DND-41 (cell line): ENCODE data around the gene AP1AR.

ENCODE experiments used
- ATAC-seq: fragments of 200-7000 bp; cut with Tn5 transposase; 3 replicates; pipeline ENCODE4 v1.9.1; 2021; ENCODE audit warnings: low read depth; ENCODE audit not compliant: insufficient read depth
- DNase-seq: peaks from one replicate; pipeline ENCODE4 v3.0.0-alpha.2; 2020
- H2AFZ ChIP-seq: 2 replicates; pipeline ENCODE4 v1.6.0; 2012; ENCODE audit warnings: low read depth, low read length
- H3K27ac ChIP-seq: 2 replicates; pipeline ENCODE4 v1.5.1; 2012; ENCODE audit warnings: low read length, inconsistent platforms
- H3K27me3 ChIP-seq: fragments of 200-600 bp; sonication (generic); 2 replicates; pipeline ENCODE4 v1.6.0; 2012; ENCODE audit warnings: low read length, mild to moderate bottlenecking, inconsistent platforms; ENCODE audit not compliant: insufficient read depth, poor library complexity
- H3K36me3 ChIP-seq: 2 replicates; pipeline ENCODE4 v1.5.1; 2012; ENCODE audit warnings: low read length, inconsistent platforms; ENCODE audit not compliant: insufficient read depth
- H3K4me1 ChIP-seq: 2 replicates; pipeline ENCODE4 v1.5.1; 2012; ENCODE audit warnings: mild to moderate bottlenecking, low read length; ENCODE audit not compliant: insufficient read depth
- H3K4me2 ChIP-seq: 2 replicates; pipeline ENCODE4 v1.6.0; 2012; ENCODE audit warnings: mild to moderate bottlenecking, moderate library complexity, low read length, inconsistent platforms; ENCODE audit not compliant: insufficient read depth
- H3K4me3 ChIP-seq, 2 experiments: fragments of 200-600 bp in 1 of 2; shearing (Covaris generic) in 1 of 2; 2 replicates each; pipeline ENCODE4 v1.5.1; 2012 to 2016; ENCODE audit warnings: inconsistent platforms in 2 of 2, low read length in 2 of 2, mild to moderate bottlenecking in 2 of 2, low read depth in 1 of 2, moderate library complexity in 1 of 2
- H3K79me2 ChIP-seq: 2 replicates; pipeline ENCODE4 v1.6.0; 2012; ENCODE audit warnings: low read length, inconsistent platforms; ENCODE audit not compliant: insufficient read depth
- H3K9ac ChIP-seq: 2 replicates; pipeline ENCODE4 v1.6.0; 2012; ENCODE audit warnings: low read depth, mild to moderate bottlenecking, inconsistent platforms, low read length, moderate library complexity
- H3K9me3 ChIP-seq: 2 replicates; pipeline ENCODE4 v1.5.1; 2012; ENCODE audit warnings: low read length, moderate library complexity, mild to moderate bottlenecking, inconsistent platforms; ENCODE audit not compliant: insufficient read depth, severe bottlenecking
- H4K20me1 ChIP-seq: 2 replicates; pipeline ENCODE4 v1.6.0; 2012; ENCODE audit warnings: low read length; ENCODE audit not compliant: insufficient read depth
- EZH2 ChIP-seq: IDR thresholded peaks from 3 replicates; pipeline ENCODE4 v1.6.1; 2012; ENCODE audit warnings: borderline replicate concordance, low read depth, mild to moderate bottlenecking, moderate library complexity, low read length, inconsistent platforms; ENCODE audit not compliant: severe bottlenecking
- TF ChIP-seq, protein P1 (sequence below): IDR thresholded peaks from 2 replicates; pipeline ENCODE4 v1.5.1; 2012; ENCODE audit warnings: borderline replicate concordance, low read length, moderate library complexity, mild to moderate bottlenecking; ENCODE audit not compliant: poor library complexity, severe bottlenecking; ENCODE audit errors: extremely low read depth

Gene AP1AR

GRCh38 chr4:112231779-112232713 is at the start of gene AP1AR:
AP1AR (plus strand) TSS chr4:112231787; CDS start chr4:112232092, 305 bp downstream.
- H3K27ac ChIP-seq: peak within 1 kb of the TSS; percentile 97
- H3K79me2 ChIP-seq: peaks cover 60% of the 10 kb centered on the region
- peak; percentile 77 for DNase-seq
- H3K4me3 ChIP-seq: peak within 1 kb of the TSS; percentile 48 to 76
- H3K27me3 ChIP-seq: no peaks in the 10 kb centered on the region
- H3K4me1 ChIP-seq: peaks cover 40% of the 10 kb centered on the region
- H3K4me2 ChIP-seq: peak within 1 kb of the TSS; percentile 92
- H3K9ac ChIP-seq: peak within 1 kb of the TSS; percentile 77
- peak within 1 kb of the TSS; percentile 94 for H2AFZ ChIP-seq
- ATAC-seq: peak; percentile 63
- H3K9me3 ChIP-seq: no peaks in the 10 kb centered on the region
- no peaks in the 10 kb centered on the region; the same call in 1 of the 2 replicates for H3K36me3 ChIP-seq
- no peak for TF ChIP-seq EZH2
- TF ChIP-seq, protein P1, sequence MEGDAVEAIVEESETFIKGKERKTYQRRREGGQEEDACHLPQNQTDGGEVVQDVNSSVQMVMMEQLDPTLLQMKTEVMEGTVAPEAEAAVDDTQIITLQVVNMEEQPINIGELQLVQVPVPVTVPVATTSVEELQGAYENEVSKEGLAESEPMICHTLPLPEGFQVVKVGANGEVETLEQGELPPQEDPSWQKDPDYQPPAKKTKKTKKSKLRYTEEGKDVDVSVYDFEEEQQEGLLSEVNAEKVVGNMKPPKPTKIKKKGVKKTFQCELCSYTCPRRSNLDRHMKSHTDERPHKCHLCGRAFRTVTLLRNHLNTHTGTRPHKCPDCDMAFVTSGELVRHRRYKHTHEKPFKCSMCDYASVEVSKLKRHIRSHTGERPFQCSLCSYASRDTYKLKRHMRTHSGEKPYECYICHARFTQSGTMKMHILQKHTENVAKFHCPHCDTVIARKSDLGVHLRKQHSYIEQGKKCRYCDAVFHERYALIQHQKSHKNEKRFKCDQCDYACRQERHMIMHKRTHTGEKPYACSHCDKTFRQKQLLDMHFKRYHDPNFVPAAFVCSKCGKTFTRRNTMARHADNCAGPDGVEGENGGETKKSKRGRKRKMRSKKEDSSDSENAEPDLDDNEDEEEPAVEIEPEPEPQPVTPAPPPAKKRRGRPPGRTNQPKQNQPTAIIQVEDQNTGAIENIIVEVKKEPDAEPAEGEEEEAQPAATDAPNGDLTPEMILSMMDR: peak; percentile 40
- 0 out of 2 replicates have a peak, but pooled peaks cover 2% of the 10 kb centered on the region for H4K20me1 ChIP-seq

- Histone ChIP-seq H3K9me3 (no peaks in the 10 kb centered on the region), H4K20me1 (no peaks in the 10 kb centered on the region), H3K27ac (no peak overlapping the region), H3K4me1 (peaks cover 15% of the 10 kb centered on the region; the same call in 1 of the 2 replicates), H3K79me2 (no peaks in the 10 kb centered on the region), H3K4me3 (no peak overlapping the region), H3K36me3 (no peaks in the 10 kb centered on the region), H3K27me3 (no peaks in the 10 kb centered on the region), H3K9ac (no peak overlapping the region), H2AFZ (no peak overlapping the region), H3K4me2 (no peak overlapping the region)
- ATAC-seq (no peak), DNase-seq (no peak)
- TF ChIP-seq, protein P1: no peak
- no peak for TF ChIP-seq EZH2
Observed at GRCh38 chr4:112182604-112183003, 49.0 kb upstream of the AP1AR start.

GRCh38 chr4:112183252-112183651 is 48.3 kb upstream of the AP1AR start:
- no peaks in the 10 kb centered on the region for H3K27me3 ChIP-seq
- H4K20me1 ChIP-seq: no peaks in the 10 kb centered on the region
- H3K36me3 ChIP-seq: no peaks in the 10 kb centered on the region
- peaks cover 15% of the 10 kb centered on the region; the same call in 1 of the 2 replicates for H3K4me1 ChIP-seq
- DNase-seq (peak; percentile 46), ATAC-seq (peak; percentile 82)
- no peaks in the 10 kb centered on the region for H3K9me3 ChIP-seq
- H3K4me2 ChIP-seq: no peak overlapping the region
- H3K79me2 ChIP-seq: no peaks in the 10 kb centered on the region
- TF ChIP-seq, protein P1: no peak
- TF ChIP-seq EZH2: no peak
- no peak overlapping the region for H3K27ac ChIP-seq
- H3K9ac ChIP-seq: no peak overlapping the region
- H2AFZ ChIP-seq: no peak overlapping the region
- no peak overlapping the region for H3K4me3 ChIP-seq
